ENCODE results near the gene PER1.

Gene PER1

GRCh38 chr17:8096541-8096940, 55.7 kb downstream of the PER1 start:
- DNase-seq (ENCODE audit: low spot score): no peak

- DNase-seq (ENCODE audit: low spot score): no peak
Measured at GRCh38 chr17:8095361-8095760, 56.8 kb downstream of the PER1 start.

GRCh38 chr17:8091033-8091687, 61.0 kb downstream of the PER1 start:
- DNase-seq (ENCODE audit: low spot score): no peak

Measured in HuH-7.5 (cell line).